GM21786 (cell line): ENCODE measurements around the gene PITHD1.
"Not testable (repeated sequence)": the region's sequence is repeated elsewhere in the genome, so short reads cannot be mapped to it uniquely, and the experiment has no call there.

Experiments
- ATAC-seq: cut with Tn5 transposase; IDR thresholded peaks from one replicate; pipeline ENCODE4 v1.9.1; 2021; ENCODE audit not compliant: unreplicated experiment

The PITHD1 gene

GRCh38 chr1:23797478-23798448, 19.5 kb downstream of the PITHD1 start:
- no peak for ATAC-seq

GRCh38 chr1:23798662-23799142, 20.5 kb downstream of the PITHD1 start:
- no peak for ATAC-seq

- ATAC-seq = no peak
These were observed 21.0 kb downstream of the PITHD1 start for GRCh38 chr1:23799255-23799569.

- ATAC-seq = peak; percentile 2
These were observed 21.6 kb downstream of the PITHD1 start for GRCh38 chr1:23799570-23800399.

- peak; percentile 76 for ATAC-seq
These were observed 22.5 kb downstream of the PITHD1 start, which contains the start of gene GALE for GRCh38 chr1:23800400-23801337. GALE (minus strand) TSS chr1:23800754; CDS start chr1:23799007, 1,747 bp downstream.

- ATAC-seq = no peak
These were observed 23.1 kb downstream of the PITHD1 start for GRCh38 chr1:23801338-23801748.

- no peak for ATAC-seq
These were observed 23.7 kb downstream of the PITHD1 start for GRCh38 chr1:23801876-23802275.

- not testable (repeated sequence) for ATAC-seq
These were observed 24.7 kb downstream of the PITHD1 start for GRCh38 chr1:23802809-23803342.

GRCh38 chr1:23803674-23804073, 25.5 kb downstream of the PITHD1 start:
- no peak for ATAC-seq

GRCh38 chr1:23804183-23804835, 26.1 kb downstream of the PITHD1 start:
- no peak for ATAC-seq

GRCh38 chr1:23805025-23805424, 26.8 kb downstream of the PITHD1 start:
- no peak for ATAC-seq

- ATAC-seq = no peak
These were observed 28.1 kb downstream of the PITHD1 start for GRCh38 chr1:23806280-23806679.

GRCh38 chr1:23807453-23807852, 29.2 kb downstream of the PITHD1 start:
- ATAC-seq = no peak

- ATAC-seq = peak; percentile 79
These were observed 31.5 kb downstream of the PITHD1 start for GRCh38 chr1:23809751-23810171.

- no peak for ATAC-seq
These were observed 32.8 kb downstream of the PITHD1 start for GRCh38 chr1:23810818-23811540.

GRCh38 chr1:23814016-23814415, 35.8 kb downstream of the PITHD1 start:
- ATAC-seq = no peak

- ATAC-seq = no peak
These were observed 38.1 kb downstream of the PITHD1 start for GRCh38 chr1:23816361-23816760.

- no peak for ATAC-seq
These were observed 38.7 kb downstream of the PITHD1 start for GRCh38 chr1:23816906-23817305.

- no peak for ATAC-seq
These were observed 39.4 kb downstream of the PITHD1 start for GRCh38 chr1:23817633-23818032.
